ENCODE data around the gene WDR48. TPM values are rescaled to one million over a fixed set of nuclear protein-coding genes. Genes with fewer than 3 reads are reported as not detected.

WDR48 gene
- total RNA-seq, 1 donor from 2014 or later, result 29.2 TPM

GRCh38 chr3:39138804-39139415 lies 87.1 kb downstream of the WDR48 start:
- no peak for DNase-seq (ENCODE audit: low read depth in 2 of 2)

- no peak for DNase-seq (ENCODE audit: low read depth in 2 of 2)
These were observed 87.6 kb downstream of the WDR48 start for GRCh38 chr3:39139442-39139841.

- DNase-seq (ENCODE audit: low read depth in 2 of 2), result no peak
These were observed 88.6 kb downstream of the WDR48 start for GRCh38 chr3:39140341-39140971.

GRCh38 chr3:39141171-39141995 lies 89.6 kb downstream of the WDR48 start:
- DNase-seq (ENCODE audit: low read depth in 2 of 2), result peak; percentile 28 to 38

- DNase-seq (ENCODE audit: low read depth in 2 of 2), result no peak
These were observed 90.3 kb downstream of the WDR48 start for GRCh38 chr3:39142067-39142466.

GRCh38 chr3:39143051-39143885 lies 91.5 kb downstream of the WDR48 start:
- no peak for DNase-seq (ENCODE audit: low read depth in 2 of 2)

GRCh38 chr3:39144095-39144747 lies 92.4 kb downstream of the WDR48 start:
- DNase-seq (ENCODE audit: low read depth in 2 of 2), result no peak

GRCh38 chr3:39144748-39145380 lies 93.0 kb downstream of the WDR48 start:
- DNase-seq (ENCODE audit: low read depth in 2 of 2), result no peak

- peak; percentile 51 to 71 for DNase-seq (ENCODE audit: low read depth in 2 of 2)
These were observed 94.3 kb downstream of the WDR48 start for GRCh38 chr3:39146083-39146501.

Other genes with a start within 250 kb of the WDR48 start
- under 0.01 TPM in 1 of 2 replicates, not detected in the other for gene SCN10A, start 235.8 kb upstream of the WDR48 start, total RNA-seq
- gene SCN11A, start 72 bp upstream of the WDR48 start, total RNA-seq, result under 0.01 TPM in 2 replicates
- gene GORASP1, start 55.6 kb downstream of the WDR48 start, total RNA-seq, result 22.4 and 31.3 TPM in 2 replicates
- 1.3 and 1.6 TPM in 2 replicates for gene TTC21A, start 55.7 kb downstream of the WDR48 start, total RNA-seq
- 7.6 and 10.5 TPM in 2 replicates for gene CSRNP1, start 101.6 kb downstream of the WDR48 start, total RNA-seq
- not detected in 2 replicates for gene XIRP1, start 140.6 kb downstream of the WDR48 start, total RNA-seq
- not detected in 2 replicates for gene CX3CR1, start 228.0 kb downstream of the WDR48 start, total RNA-seq